ENCODE data around the gene PTPRU. TPM values are rescaled to one million over a fixed set of nuclear protein-coding genes. Genes with fewer than 3 reads are reported as not detected.

Gene PTPRU
- total RNA-seq, 1 donor from 2014 or later = 22.1 TPM

DNA sequence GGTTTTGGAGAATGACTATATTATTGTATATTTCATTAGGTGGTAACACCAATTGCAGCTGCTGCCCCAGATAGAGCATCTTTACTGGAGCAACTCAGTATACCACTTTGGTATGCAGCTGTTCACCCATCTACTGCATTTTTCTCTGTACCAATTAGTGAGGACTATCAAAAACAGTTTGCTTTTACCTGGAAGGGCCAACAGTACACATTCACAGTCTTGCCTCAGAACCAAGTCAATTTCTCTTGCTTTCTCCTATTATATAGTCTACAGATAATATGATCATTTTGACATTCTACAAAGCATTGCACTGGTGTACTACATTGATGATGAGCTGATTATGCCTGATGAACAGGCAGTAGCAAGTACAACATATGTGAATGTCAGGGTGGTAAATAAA is 99.3 kb downstream of the PTPRU start:
- intact Hi-C loops (cut with DNase I) = no loop called here
- DNase-seq = no peak
- no peak for ATAC-seq (ENCODE audit: poor library complexity)

DNA sequence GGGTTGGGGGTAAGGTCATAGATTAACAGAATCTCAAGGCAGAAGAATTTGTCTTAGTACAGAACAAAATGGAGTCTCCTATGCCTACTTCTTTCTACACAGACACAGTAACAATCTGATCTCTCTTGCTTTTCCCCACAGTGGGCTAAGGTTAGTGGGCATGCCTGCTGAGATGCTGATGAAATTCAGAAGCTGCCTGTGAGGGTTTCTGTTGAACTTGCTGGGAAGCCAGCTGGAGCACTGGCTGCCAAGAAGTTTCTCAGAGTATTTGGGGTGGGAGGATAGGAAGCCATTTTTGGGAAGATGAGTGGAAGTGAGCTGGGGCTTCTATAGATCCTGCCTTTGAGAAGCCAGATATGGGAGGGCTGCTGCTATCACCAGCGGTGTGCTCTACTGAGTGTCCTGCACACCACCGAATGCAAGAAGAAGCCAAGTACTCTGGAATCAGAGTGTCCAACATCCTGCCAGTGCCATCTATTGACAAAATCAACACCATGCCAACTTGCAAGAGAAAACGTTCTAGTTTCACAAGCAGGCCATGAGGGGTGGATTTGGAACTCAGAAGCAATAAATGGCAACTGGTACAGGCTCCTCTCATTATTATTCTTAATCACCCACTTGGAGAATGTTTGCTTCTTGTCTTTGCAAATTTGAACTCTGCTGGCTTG is 102.7 kb downstream of the PTPRU start:
- intact Hi-C loops (cut with DNase I) = no loop called here
- no peak for DNase-seq

DNA sequence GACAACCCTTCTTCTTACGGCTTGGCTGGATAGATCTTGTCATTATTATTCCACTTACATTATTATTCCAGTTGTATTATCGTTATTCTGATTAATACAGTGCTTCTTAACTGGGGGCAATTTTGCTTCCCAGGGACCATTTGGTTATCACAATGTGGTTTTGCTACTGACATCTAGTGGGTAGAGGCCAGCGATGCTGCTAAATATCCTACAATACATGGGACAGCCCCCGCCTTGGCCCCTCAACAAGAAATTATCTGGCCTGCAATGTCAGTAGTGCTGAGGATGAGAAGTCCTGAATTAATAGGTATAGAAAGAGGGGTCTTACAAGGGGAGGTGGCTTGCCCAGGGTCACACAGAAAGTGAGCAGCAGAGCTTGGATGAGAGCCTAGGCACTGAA is 105.6 kb downstream of the PTPRU start:
- intact Hi-C loops (cut with DNase I) = no loop called here
- DNase-seq (no peak), ATAC-seq (ENCODE audit: poor library complexity) (no peak)

More for the DNA sequence above, 102.7 kb downstream of the PTPRU start:
- ATAC-seq (ENCODE audit: poor library complexity) = no peak

DNA sequence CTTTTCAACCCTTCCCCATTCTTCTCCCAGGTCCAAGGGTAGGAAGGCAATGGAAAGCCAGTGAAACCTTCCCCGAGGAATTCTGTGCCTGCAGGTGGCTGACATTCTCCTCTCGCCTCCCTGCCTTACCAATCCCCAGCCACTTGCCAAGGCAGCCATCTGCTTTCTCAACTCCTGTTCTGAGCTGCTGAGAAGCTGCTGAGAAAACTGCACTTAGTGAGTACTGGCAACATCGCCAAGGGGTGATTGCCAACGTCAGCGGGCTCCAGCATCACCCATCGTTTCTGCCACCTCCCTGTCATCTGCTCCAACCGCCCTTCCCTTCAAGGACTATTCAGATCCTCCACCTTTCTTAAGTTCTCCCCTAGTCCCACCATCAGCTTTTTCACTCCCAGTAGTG is 106.0 kb downstream of the PTPRU start:
- intact Hi-C loops (cut with DNase I) = no loop called here
- DNase-seq = no peak
- no peak for ATAC-seq (ENCODE audit: poor library complexity)

DNA sequence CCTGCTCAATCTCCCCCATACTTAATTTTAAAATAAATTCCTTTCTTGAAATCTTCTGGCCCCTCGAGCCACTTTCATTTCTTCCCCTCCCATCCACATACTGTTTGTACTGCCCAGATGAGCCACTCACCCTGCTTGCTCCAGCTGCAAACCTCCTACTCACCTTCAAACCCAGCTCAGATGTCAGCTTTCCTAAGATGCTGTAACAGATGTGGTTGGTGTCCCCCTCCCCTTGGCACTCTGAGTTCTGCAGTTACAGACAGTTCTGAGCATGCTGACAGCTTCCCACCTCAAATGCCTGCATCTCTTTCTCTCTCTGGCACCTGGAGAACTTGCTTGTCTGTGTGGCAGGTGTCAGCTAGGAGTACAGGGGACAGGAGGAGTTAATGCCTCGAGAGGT is 106.7 kb downstream of the PTPRU start:
- intact Hi-C loops (cut with DNase I) = no loop called here
- ATAC-seq (ENCODE audit: poor library complexity) (no peak), DNase-seq (no peak)

DNA sequence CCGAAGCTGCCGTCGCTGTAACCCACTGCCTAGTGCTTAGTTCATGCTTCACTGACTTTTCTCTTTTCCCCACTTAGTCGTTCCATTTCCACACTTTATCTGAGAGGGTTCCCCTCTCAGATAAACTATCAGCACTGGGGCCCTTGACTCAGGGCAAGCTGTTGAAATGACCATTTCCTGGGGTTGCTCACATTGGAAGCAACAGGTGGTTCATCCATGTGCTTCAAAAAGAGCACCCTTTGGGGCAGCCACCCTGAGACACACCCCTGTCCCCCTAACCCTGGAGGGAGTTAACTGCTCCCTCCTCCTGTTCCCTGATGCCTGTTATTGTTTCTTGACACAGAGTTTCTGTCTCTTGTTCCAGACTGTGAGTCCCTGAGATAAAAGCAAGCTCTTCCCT is 107.2 kb downstream of the PTPRU start:
- DNase-seq (no peak), ATAC-seq (ENCODE audit: poor library complexity) (no peak)
- intact Hi-C loops (cut with DNase I) = no loop called here

DNA sequence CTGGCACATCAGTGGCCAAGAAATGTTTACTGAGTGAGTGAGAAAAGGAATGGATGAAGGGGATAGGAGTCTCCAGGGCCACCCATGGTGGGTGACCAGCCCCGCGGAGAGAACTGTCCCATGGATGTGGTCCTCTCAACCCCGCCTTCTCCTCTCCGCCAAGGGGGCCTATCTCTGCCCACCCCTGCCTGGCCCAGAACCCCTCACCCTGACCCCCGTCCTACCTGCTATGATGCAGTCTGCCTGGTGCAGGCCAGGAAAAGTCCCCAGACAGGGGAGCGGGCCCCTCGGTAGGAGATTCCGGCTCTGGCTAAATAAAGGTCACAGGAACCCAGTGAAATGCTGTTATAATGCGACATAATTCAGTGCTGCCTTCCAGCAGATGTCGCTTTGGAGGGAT is 107.6 kb downstream of the PTPRU start:
- intact Hi-C loops (cut with DNase I) = no loop called here
- DNase-seq = no peak
- no peak for ATAC-seq (ENCODE audit: poor library complexity)

DNA sequence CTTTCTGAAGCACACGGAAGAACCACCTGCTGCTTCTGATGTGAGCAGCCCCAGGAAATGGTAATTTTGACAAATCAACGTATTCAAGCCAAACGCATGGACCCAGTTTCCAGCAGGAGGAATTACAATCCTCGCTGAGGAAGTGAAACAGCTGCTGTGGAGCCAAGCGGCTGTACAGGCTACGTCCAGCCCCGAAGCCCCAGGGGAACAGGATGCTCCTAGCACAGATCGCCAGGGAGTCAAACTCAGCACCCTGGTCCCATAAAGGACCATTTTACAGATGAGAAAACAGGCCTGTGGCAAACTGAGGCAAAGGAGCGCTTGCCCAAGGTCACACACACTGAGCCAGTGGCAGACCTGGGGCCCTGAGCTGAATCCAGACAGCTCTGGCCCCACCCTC is 108.0 kb downstream of the PTPRU start:
- intact Hi-C loops (cut with DNase I) = no loop called here
- no peak for ATAC-seq (ENCODE audit: poor library complexity)
- DNase-seq = no peak

DNA sequence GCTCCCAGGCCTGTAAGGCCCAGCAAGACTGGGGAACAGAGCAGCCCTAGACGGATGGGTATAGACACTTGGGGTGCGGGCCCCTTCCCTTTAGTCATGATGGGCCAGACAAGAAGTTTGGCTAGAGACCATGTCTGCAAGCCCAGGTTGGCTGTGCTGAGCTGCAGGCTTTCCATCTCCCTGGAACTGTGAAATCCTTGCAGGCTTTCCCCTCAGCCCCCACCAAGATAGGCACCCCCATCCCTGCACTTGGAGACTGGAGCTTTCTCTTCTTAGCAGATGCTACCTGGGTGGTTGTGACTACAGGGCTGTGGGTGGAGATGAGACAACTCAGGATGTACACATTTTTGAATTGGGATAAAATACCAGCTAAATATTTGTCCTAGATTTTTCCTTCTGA is 110.3 kb downstream of the PTPRU start:
- ATAC-seq (ENCODE audit: poor library complexity) (no peak), DNase-seq (no peak)
- intact Hi-C loops (cut with DNase I) = no loop called here

DNA sequence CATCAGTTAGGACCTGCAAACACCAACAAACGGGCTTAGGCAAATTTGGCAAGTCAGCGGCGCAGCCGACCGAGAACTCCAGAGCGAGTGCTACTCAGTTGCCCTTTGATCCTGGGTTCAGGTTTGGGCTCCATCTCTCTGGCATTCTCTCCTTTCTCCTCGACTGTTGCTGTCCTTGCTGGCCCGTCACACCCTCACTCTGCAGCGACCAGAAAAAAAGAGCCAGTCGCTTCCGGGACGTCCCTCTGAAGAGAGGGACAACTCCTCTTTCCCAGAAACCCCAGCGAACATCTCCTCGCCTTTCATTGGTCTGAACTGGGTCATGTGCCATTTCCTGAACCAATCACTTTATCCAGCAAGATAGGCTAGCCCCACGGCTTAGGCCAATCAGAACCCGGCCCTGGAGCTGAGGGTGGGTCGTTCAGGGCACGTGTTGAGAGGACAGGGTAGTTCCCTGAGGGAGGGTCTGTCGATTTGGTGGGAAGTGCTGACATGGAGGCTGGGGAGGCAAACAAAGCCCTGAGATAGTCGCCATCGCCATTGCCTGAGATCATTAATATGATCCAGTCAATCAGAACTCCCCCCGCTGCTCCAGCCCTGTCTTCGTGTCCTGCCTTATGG is 113.7 kb downstream of the PTPRU start:
- ATAC-seq (ENCODE audit: poor library complexity) (no peak), DNase-seq (no peak)
- intact Hi-C loops (cut with DNase I) = no loop called here

DNA sequence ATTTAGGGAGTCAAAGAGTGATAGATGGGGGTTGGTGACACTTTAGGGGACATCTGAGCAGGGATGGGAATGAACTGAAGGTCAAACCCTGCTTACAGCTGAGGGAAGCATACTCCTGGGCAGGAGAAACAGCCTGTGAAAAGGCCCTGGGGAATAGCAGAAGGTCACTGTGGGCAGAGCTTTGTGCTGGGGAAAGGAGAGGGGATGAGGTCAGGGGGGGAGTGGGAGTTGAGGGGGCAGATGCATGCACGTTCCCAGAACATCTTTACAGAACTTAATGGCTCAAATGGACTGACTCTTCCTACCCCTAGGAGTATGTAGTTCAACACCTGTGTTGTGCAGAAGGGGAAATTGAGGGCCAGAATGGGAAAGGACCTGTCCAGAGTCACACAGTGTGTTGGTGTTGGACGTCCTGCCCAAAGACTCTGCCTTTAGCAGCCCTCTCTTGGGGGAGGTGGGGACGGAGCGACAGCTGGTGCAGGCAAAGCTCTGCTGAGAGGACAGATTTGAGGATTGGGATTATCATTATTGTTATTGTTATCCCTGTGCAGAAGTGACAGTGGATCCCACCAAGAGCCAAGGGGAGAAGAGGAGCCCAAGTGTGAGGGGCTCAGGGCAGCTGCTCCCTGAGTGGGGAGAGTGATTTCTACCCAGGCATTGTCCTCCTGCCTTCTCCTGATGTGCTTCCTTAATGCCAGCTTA is 116.5 kb downstream of the PTPRU start:
- DNase-seq (no peak), ATAC-seq (ENCODE audit: poor library complexity) (no peak)
- intact Hi-C loops (cut with DNase I) = no loop called here

DNA sequence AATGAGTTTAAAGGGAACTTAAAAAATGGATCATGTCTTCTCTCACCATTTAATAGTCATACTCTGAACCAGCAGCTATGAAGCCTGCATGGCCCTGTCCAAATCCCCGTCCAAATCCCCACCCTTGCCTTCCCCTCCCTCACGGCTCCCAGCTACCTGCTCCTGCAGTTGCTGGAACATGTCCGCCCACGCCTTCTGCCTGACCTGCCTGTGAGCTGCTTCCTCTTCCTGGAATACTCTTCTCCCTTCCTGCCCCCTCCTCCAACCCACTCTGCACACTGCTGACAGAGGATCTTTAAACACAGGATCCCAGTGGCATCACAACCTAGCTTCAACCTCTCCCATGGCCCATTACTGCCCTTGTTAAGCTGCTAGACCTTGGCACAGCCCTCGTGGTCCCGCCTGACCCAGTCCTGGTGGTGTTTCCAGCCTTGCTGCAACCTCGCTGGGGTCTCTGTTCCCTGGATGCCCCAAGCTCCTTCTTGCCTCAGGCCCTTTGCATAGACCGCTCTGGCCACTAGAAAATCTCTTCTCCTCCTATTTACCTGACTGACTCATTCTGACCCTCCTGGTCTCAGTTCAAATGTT is 118.3 kb downstream of the PTPRU start:
- no peak for ATAC-seq (ENCODE audit: poor library complexity)
- no peak for DNase-seq
- intact Hi-C loops (cut with DNase I) = no loop called here

DNA sequence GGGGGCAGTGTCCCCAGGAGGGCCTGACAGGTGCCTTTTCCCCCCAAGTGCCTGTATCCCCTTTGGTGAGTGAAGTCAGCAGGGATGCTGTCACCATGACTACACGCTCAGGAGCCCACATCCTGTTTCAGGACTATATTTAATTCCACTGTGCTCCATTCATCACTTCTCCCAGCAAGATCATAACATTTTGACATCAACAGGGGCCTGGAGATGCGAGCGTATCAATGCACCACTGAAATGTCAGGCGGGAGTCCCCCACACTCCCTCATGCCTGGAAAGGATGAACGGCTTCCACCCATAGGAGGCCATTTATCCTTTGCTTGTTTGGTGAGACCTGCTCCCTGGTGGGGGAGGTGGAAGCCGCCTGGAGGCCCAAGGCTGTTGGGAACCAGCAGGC is 119.1 kb downstream of the PTPRU start:
- no peak for ATAC-seq (ENCODE audit: poor library complexity)
- intact Hi-C loops (cut with DNase I) = no loop called here
- DNase-seq = no peak

DNA sequence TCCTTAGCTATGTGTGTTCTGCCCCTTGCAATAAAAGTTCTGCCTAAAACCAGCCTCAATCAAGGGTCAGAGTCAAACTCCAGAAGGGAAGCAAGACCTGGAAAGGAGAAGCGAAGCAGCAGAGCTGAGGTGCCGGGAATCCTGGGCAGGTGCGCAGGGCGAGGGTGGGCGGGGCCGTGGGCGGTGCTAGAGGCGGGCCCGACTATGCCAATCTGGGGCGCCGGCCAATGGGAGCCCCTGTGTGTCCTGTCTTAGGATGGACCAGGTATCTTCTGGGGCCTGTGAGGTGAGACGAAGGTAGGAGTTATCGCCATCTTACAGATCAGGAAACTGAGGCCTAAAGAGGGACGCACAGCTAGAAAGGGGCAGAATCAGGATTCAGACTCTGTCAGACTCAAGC is 120.3 kb downstream of the PTPRU start:
- intact Hi-C loops (cut with DNase I) = no loop called here
- ATAC-seq (ENCODE audit: poor library complexity) = no peak
- no peak for DNase-seq

DNA sequence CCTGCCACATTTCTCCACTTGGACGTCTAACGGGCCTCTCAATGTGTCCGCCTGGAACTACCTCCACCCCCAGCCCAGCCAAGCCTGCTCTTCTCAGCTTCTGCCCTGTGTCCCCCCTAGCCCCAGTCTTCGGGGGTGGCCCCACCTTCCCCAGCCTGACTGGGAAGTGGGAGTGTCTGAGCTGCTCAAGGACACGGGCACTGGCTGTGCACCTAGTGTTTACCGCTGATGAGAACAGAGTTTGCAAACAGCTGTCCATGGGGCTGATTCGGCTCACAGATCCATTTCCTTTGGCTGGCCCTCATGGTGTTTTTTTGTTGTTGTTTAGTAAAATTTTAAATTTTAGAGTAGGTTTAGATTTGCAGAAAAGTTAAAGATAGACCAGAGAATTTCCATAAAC is 121.1 kb downstream of the PTPRU start:
- no peak for DNase-seq
- intact Hi-C loops (cut with DNase I) = no loop called here
- ATAC-seq (ENCODE audit: poor library complexity) = no peak

DNA sequence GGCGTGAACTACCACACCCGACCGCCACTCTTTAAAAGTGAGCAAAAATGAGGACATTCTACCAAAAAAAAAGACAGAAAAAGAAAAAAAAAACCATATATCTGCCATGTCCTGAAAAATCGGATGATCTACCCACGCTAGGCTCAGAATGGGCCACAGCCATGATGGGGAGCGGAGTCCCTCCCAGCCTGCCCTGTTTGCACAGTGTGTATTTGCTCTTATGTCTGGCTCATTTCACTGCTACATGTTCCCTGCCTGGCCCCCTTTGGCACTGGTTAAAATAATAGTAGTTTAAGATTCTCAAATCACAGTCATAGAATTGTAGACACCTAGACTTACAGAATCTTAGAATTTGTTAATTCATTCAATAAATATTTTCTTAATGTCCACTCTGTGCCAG is 121.9 kb downstream of the PTPRU start:
- no peak for ATAC-seq (ENCODE audit: poor library complexity)
- intact Hi-C loops (cut with DNase I) = no loop called here

DNA sequence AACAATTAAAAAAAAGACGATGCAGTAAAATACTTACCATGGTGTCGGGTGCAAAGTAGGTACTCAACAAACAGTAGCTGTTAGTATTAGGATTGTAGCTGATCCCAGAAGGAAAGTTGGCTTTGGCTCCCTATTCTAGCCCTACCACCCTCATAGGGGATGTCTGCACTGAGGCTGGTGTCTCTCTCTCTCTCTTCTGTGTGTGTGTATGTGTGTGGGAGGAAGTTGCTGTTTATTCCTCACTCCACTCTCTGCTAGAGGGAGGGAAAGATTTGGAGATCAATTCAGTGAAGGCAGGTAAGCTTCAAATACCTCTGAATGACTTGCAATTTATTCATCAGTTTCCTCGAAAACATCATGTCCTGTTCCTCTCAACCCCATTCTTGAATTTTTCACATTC is 124.4 kb downstream of the PTPRU start:
- intact Hi-C loops (cut with DNase I) = no loop called here
- ATAC-seq (ENCODE audit: poor library complexity) = no peak

More for the DNA sequence above, 121.9 kb downstream of the PTPRU start:
- DNase-seq = no peak

DNA sequence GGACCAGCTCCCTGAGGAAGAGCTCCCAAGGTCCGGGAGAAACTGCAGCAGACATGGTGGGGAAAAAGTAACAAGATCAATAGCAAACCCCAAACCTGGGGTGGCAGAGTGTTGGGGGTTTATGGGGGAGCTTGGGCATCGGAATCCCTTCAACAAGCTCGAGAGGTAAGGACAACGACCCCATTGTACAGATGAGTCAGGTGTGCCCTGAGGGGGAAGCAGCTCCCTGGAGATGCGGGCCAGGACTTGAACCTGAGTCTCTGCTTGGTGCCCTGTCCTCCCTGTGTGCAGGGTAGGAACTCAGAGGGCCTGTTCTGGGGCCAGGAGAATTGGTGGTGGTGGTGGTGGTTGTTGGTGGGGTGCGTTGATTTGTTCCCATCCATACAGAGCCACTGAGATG is 125.4 kb downstream of the PTPRU start:
- ATAC-seq (ENCODE audit: poor library complexity) = no peak
- intact Hi-C loops (cut with DNase I) = no loop called here
- DNase-seq = no peak

More for the DNA sequence above, 124.4 kb downstream of the PTPRU start:
- no peak for DNase-seq

DNA sequence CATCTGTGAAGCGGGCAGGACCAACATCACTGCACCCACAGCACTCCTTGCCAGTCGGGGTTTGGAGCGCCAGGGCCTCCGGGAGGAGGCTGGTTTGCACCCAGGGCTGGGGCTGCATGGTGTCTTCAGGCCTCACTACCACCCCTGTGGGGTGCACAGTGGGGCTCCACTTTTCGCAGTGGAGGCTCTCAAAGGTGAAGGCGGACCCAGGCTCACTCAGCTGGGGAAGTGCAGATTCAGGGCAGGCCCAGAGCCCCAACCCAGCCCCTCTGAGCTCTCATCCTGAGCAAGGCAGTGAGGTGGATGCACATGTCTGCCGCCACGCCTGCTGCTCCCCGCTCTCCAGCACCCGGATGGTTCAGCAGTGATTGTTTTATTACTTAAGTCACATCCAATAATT is 125.8 kb downstream of the PTPRU start:
- ATAC-seq (ENCODE audit: poor library complexity) = no peak
- no peak for DNase-seq
- intact Hi-C loops (cut with DNase I) = no loop called here

DNA sequence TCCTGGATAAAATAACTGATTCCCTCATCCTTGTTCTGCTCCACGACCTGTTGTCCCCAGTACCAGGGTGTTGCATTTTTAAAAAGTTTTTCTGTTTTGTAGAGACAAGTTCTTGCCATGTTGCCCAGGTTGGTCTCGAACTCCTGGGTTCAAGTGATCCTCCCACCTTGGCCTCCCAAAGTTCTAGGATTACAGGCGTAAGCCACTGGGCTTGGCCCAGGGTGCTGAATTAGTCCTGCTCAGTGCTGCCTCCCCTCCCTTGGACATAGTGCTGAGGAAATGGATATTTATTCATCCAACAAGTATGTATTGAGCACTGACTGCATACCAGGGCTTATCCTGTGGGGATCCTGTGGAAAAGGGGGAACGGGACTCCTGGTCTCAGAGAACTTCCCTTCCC is 126.4 kb downstream of the PTPRU start:
- ATAC-seq (ENCODE audit: poor library complexity) = no peak
- intact Hi-C loops (cut with DNase I) = no loop called here

More for the DNA sequence above, 126.4 kb downstream of the PTPRU start:
- DNase-seq = no peak

Measured in Right ventricle myocardium superior (tissue), 1 donor.